Measurements from ENCODE around the gene SGSH. TPM values are rescaled to one million over a fixed set of nuclear protein-coding genes. Genes with fewer than 3 reads are reported as not detected.
"Not testable (repeated sequence)": the region's sequence is repeated elsewhere in the genome, so short reads cannot be mapped to it uniquely, and the experiment has no call there.

SGSH gene
- polyA plus RNA-seq, 3 donors: 19.8 to 21.9 (median 21.3) TPM

GRCh38 chr17:80256034-80256350, 35.9 kb upstream of the SGSH start:
- no peak overlapping the region for H3K27ac ChIP-seq (ENCODE audit: low read depth, low read length)

GRCh38 chr17:80254396-80255251, 34.5 kb upstream of the SGSH start:
- no peak overlapping the region for H3K27ac ChIP-seq (ENCODE audit: low read depth, low read length)
- 50 to 59% (median 53%) methylated on average over 13 of the region's 13 CpGs for WGBS, 3 donors

More at GRCh38 chr17:80256034-80256350, 35.9 kb upstream of the SGSH start:
- 98 to 99% (median 99%) methylated on average over 5 of the region's 5 CpGs for WGBS, 3 donors

- no peak overlapping the region for H3K27ac ChIP-seq (ENCODE audit: low read depth, low read length)
- WGBS, 3 donors: 86 to 87% (median 86%) methylated on average over 21 of the region's 21 CpGs
These were observed 33.7 kb upstream of the SGSH start for GRCh38 chr17:80253631-80254395.

- 29 to 56% (median 52%) methylated on average over 13 of the region's 13 CpGs for whole genome bisulfite sequencing, 3 donors
- no peak overlapping the region for H3K27ac ChIP-seq (ENCODE audit: low read depth, low read length)
These were observed 32.7 kb upstream of the SGSH start for GRCh38 chr17:80252871-80253270.

GRCh38 chr17:80251966-80252365, 31.8 kb upstream of the SGSH start:
- WGBS, 3 donors: 90 to 93% (median 90%) methylated on average over 11 of the region's 11 CpGs
- H3K27ac ChIP-seq (ENCODE audit: low read depth, low read length): no peak overlapping the region

- WGBS, 3 donors: 89 to 92% (median 90%) methylated on average over 26 of the region's 26 CpGs
- H3K27ac ChIP-seq (ENCODE audit: low read depth, low read length): no peak overlapping the region
These were observed 29.0 kb upstream of the SGSH start for GRCh38 chr17:80248894-80249710.

- WGBS, 3 donors: 93 to 96% (median 94%) methylated on average over 23 of the region's 23 CpGs
- H3K27ac ChIP-seq (ENCODE audit: low read depth, low read length): no peak overlapping the region
These were observed 28.1 kb upstream of the SGSH start for GRCh38 chr17:80248001-80248893.

- no peak overlapping the region for H3K27ac ChIP-seq (ENCODE audit: low read depth, low read length)
- WGBS, 3 donors: 94 to 95% (median 95%) methylated on average over 15 to 17 of the region's 17 CpGs
These were observed 27.4 kb upstream of the SGSH start for GRCh38 chr17:80247561-80247960.

- WGBS, 3 donors: 89 to 95% (median 90%) methylated on average over 6 to 8 of the region's 8 CpGs
- no peak overlapping the region for H3K27ac ChIP-seq (ENCODE audit: low read depth, low read length)
These were observed 26.6 kb upstream of the SGSH start for GRCh38 chr17:80246726-80247125.

- 96 to 99% (median 98%) methylated on average over 14 to 19 of the region's 19 CpGs for WGBS, 3 donors
- H3K27ac ChIP-seq (ENCODE audit: low read depth, low read length): no peak overlapping the region
These were observed 26.1 kb upstream of the SGSH start for GRCh38 chr17:80246266-80246681.

- WGBS, 3 donors: 91 to 94% (median 93%) methylated on average over 25 to 27 of the region's 27 CpGs
- no peak overlapping the region for H3K27ac ChIP-seq (ENCODE audit: low read depth, low read length)
These were observed 25.6 kb upstream of the SGSH start for GRCh38 chr17:80245566-80246265.

GRCh38 chr17:80244871-80245509, 24.9 kb upstream of the SGSH start:
- 89 to 92% (median 89%) methylated on average over 22 of the region's 22 CpGs for WGBS, 3 donors
- no peak overlapping the region for H3K27ac ChIP-seq (ENCODE audit: low read depth, low read length)

GRCh38 chr17:80244448-80244847, 24.3 kb upstream of the SGSH start:
- not testable (repeated sequence) for H3K27ac ChIP-seq (ENCODE audit: low read depth, low read length)
- 91 to 96% (median 94%) methylated on average over 6 of the region's 6 CpGs for WGBS, 3 donors

- whole genome bisulfite sequencing, 3 donors: 93 to 95% (median 95%) methylated on average over 26 of the region's 26 CpGs
- no peak overlapping the region for H3K27ac ChIP-seq (ENCODE audit: low read depth, low read length)
These were observed 23.6 kb upstream of the SGSH start for GRCh38 chr17:80243526-80244433.

GRCh38 chr17:80242505-80242904, 22.4 kb upstream of the SGSH start:
- WGBS, 3 donors: 75 to 89% (median 84%) methylated on average over 14 of the region's 14 CpGs
- H3K27ac ChIP-seq (ENCODE audit: low read depth, low read length): no peak overlapping the region

GRCh38 chr17:80237386-80237785, 17.3 kb upstream of the SGSH start:
- no peak overlapping the region for H3K27ac ChIP-seq (ENCODE audit: low read depth, low read length)
- 92 to 96% (median 93%) methylated on average over 10 of the region's 10 CpGs for WGBS, 3 donors

Measured in adipose tissue (tissue), 3 donors.